GM12878 (cell line): ENCODE measurements around the gene ZAR1L. TPM values are rescaled to one million over a fixed set of nuclear protein-coding genes. Genes with fewer than 3 reads are reported as not detected.

Experiments
- ATAC-seq: fragments of 200-7000 bp; cut with Tn5 transposase; 3 replicates; pipeline ENCODE4 v1.9.1; 2020; ENCODE audit warnings: mild to moderate bottlenecking, moderate library complexity
- BruUV-seq: library from RNA; stranded (reverse); fragments of 400-500 nt; replicated peaks from 2 replicates; lab custom pipeline; 2021; lab: Mats Ljungman, UMichigan
- CTCF ChIA-PET: fragments of 300-600 bp; sonication (Branson Sonifier 250); formaldehyde crosslinking; extraction: SDS; loops from one replicate; lab custom pipeline; 2021; ENCODE audit warnings: inconsistent platforms; lab: Yijun Ruan, JAX
- POLR2A ChIA-PET: fragments of 350-600 bp; formaldehyde crosslinking; extraction: SDS; loops from one replicate; lab custom pipeline; 2021; ENCODE audit warnings: inconsistent platforms; lab: Charles Lee
- RAD21 ChIA-PET: fragments of 300-600 bp; sonication (Branson Sonifier 250); formaldehyde crosslinking; loops from one replicate; lab custom pipeline; 2023; ENCODE audit warnings: antibody characterized with exemption; ENCODE audit not compliant: unreplicated experiment; lab: Charles Lee
- SMC1A ChIA-PET: fragments of 300-600 bp; sonication (Branson Sonifier 250); formaldehyde crosslinking; loops from one replicate; lab custom pipeline; 2023; ENCODE audit not compliant: unreplicated experiment, uncharacterized antibody; lab: Charles Lee
- DNase-seq: peaks from one replicate; pipeline ENCODE4 v3.0.0-alpha.2; 2011; ENCODE audit warnings: low read depth, low spot score
- FAIRE-seq: peaks from 3 replicates; lab custom pipeline; 2011; peaks lifted over from hg19 to GRCh38; lab: Jason Lieb, UNC
- H2AFZ ChIP-seq: 2 replicates; pipeline ENCODE4 v1.6.0; 2011; ENCODE audit warnings: low read depth, low read length, control low read depth; ENCODE audit not compliant: control insufficient read depth
- H3K27ac ChIP-seq: 2 replicates; pipeline ENCODE4 v1.5.1; 2011; ENCODE audit warnings: control low read depth; ENCODE audit not compliant: control insufficient read depth, insufficient read depth
- H3K27me3 ChIP-seq, 2 experiments: replicated peaks in 1 of 2; 2 replicates each; pipeline versions ENCODE4 v1.6.0 to v1.6.1; 2011; ENCODE audit warnings: low read length in 1 of 2; ENCODE audit not compliant: control insufficient read depth in 2 of 2, insufficient read depth in 2 of 2
- H3K36me3 ChIP-seq, 2 experiments: 2 replicates each; pipeline ENCODE4 v1.5.1; 2011; ENCODE audit warnings: low read length in 1 of 2; ENCODE audit not compliant: control insufficient read depth in 2 of 2, insufficient read depth in 2 of 2
- H3K4me1 ChIP-seq: 2 replicates; pipeline ENCODE4 v1.6.1; 2011; ENCODE audit warnings: mild to moderate bottlenecking, low read length, moderate library complexity, mixed read lengths; ENCODE audit not compliant: control insufficient read depth, insufficient read depth
- H3K4me2 ChIP-seq: 2 replicates; pipeline ENCODE4 v1.6.0; 2011; ENCODE audit warnings: control low read depth; ENCODE audit not compliant: control insufficient read depth, insufficient read depth
- H3K4me3 ChIP-seq: fragments of 200-600 bp; sonication (generic); 2 replicates; pipeline ENCODE4 v1.5.1; 2016
- H3K79me2 ChIP-seq: 2 replicates; pipeline ENCODE4 v1.6.0; 2011; ENCODE audit warnings: low read length; ENCODE audit not compliant: control insufficient read depth, insufficient read depth
- H3K9ac ChIP-seq: 2 replicates; pipeline ENCODE4 v1.8.0; 2011; ENCODE audit warnings: low read length, control low read depth, mixed read lengths; ENCODE audit not compliant: control insufficient read depth, insufficient read depth
- H3K9me3 ChIP-seq: replicated peaks from 3 replicates; pipeline ENCODE4 v1.5.1; 2011; ENCODE audit warnings: mild to moderate bottlenecking, low read length; ENCODE audit not compliant: control insufficient read depth, insufficient read depth
- H4K20me1 ChIP-seq: 2 replicates; pipeline ENCODE4 v1.6.0; 2011; ENCODE audit not compliant: control insufficient read depth, insufficient read depth
- CBFB ChIP-seq: IDR thresholded peaks from 2 replicates; pipeline ENCODE4 v1.6.1; 2016; ENCODE audit warnings: antibody characterized with exemption, low read depth
- CHD1 ChIP-seq: IDR thresholded peaks from 2 replicates; pipeline ENCODE4 v1.6.1; 2012; ENCODE audit warnings: low read depth, low read length, improper control_type of control experiment
- EGR1 ChIP-seq, 2 experiments: IDR thresholded peaks; 1 replicate in 1 of 2; 2 replicates in 1 of 2; pipeline ENCODE4 v1.6.1; 2011 to 2012; ENCODE audit warnings: low read depth in 2 of 2, low read length in 2 of 2, borderline replicate concordance in 1 of 2, mild to moderate bottlenecking in 1 of 2, moderate library complexity in 1 of 2
- EP300 ChIP-seq, 2 experiments: fragments of 150-350 bp in 1 of 2; IDR thresholded peaks; 2 replicates each; pipeline ENCODE4 v1.6.1; 2011 to 2012; ENCODE audit warnings: low read depth in 2 of 2, low read length in 2 of 2, borderline replicate concordance in 1 of 2, improper control_type of control experiment in 1 of 2, inconsistent platforms in 1 of 2; ENCODE audit not compliant: control insufficient read depth in 1 of 2
- IKZF2 ChIP-seq, 2 experiments: fragments of 450-650 bp; IDR thresholded peaks; 2 replicates each; pipeline ENCODE4 v1.6.1; 2017; ENCODE audit warnings: mild to moderate bottlenecking in 2 of 2, moderate library complexity in 2 of 2
- IRF4 ChIP-seq: IDR thresholded peaks from 2 replicates; pipeline ENCODE4 v1.6.1; 2011; ENCODE audit warnings: low read depth, low read length
- MLLT1 ChIP-seq: fragments of 450-650 bp; IDR thresholded peaks from 2 replicates; pipeline ENCODE4 v1.6.1; 2016; ENCODE audit warnings: mild to moderate bottlenecking
- MTA2 ChIP-seq: fragments of 450-650 bp; IDR thresholded peaks from 2 replicates; pipeline ENCODE4 v1.6.1; 2016; ENCODE audit warnings: low read depth, mild to moderate bottlenecking, moderate library complexity
- PAX5 ChIP-seq: IDR thresholded peaks from 2 replicates; pipeline ENCODE4 v1.6.1; 2011; ENCODE audit warnings: low read depth, low read length, borderline replicate concordance
- PAX8 ChIP-seq: fragments of 450-650 bp; IDR thresholded peaks from 2 replicates; pipeline ENCODE4 v1.6.1; 2017; ENCODE audit warnings: mild to moderate bottlenecking, moderate library complexity
- PKNOX1 ChIP-seq: fragments of 450-650 bp; IDR thresholded peaks from 2 replicates; pipeline ENCODE4 v1.6.1; 2016; ENCODE audit warnings: mild to moderate bottlenecking
- RBBP5 ChIP-seq: fragments of 200-600 bp; sonication (generic); conservative IDR thresholded peaks from 2 replicates; pipeline ENCODE4 v1.6.1; 2016
- RELB ChIP-seq: fragments of 450-650 bp; IDR thresholded peaks from 2 replicates; pipeline ENCODE4 v1.6.1; 2017; ENCODE audit warnings: low read depth, mild to moderate bottlenecking, moderate library complexity
- SIN3A ChIP-seq: IDR thresholded peaks from 2 replicates; pipeline ENCODE4 v1.6.1; 2012; ENCODE audit warnings: low read depth, low read length, improper control_type of control experiment
- SMAD1 ChIP-seq: fragments of 450-650 bp; IDR thresholded peaks from 2 replicates; pipeline ENCODE4 v1.6.1; 2018; ENCODE audit warnings: mild to moderate bottlenecking, low read depth; ENCODE audit not compliant: partially characterized antibody
- ZBTB33 ChIP-seq: fragments of 450-650 bp; IDR thresholded peaks from 2 replicates; pipeline ENCODE4 v1.6.1; 2017; ENCODE audit warnings: mild to moderate bottlenecking
- ZNF217 ChIP-seq: fragments of 450-650 bp; IDR thresholded peaks from 2 replicates; pipeline ENCODE4 v1.6.1; 2017; ENCODE audit warnings: antibody characterized with exemption, mild to moderate bottlenecking
- ZZZ3 ChIP-seq: IDR thresholded peaks from 2 replicates; pipeline ENCODE4 v1.6.1; 2011; ENCODE audit warnings: low read depth; ENCODE audit not compliant: control insufficient read depth, insufficient read length
- WGBS: methylation state at CpG from one replicate; pipeline ENCODE4 v1.1.6; 2016; ENCODE audit warnings: low lambda C conversion rate; ENCODE audit not compliant: insufficient replicate concordance, insufficient coverage; ENCODE audit errors: missing lambda C conversion rate; 5-methylcytosine and 5-hydroxymethylcytosine counted together
- in situ Hi-C: fragments of 300-500 bp; cut with MboI; formaldehyde crosslinking; loops from 9 replicates; pipeline ENCODE4 v1.14.3; 2018; ENCODE audit warnings: mixed read lengths
- intact Hi-C: fragments of 100-400 bp; cut with micrococcal nuclease; formaldehyde crosslinking; loops from one replicate; pipeline ENCODE4 v1.14.2; 2022; ENCODE audit not compliant: unreplicated experiment
- polyA plus RNA-seq, 11 experiments: library from polyadenylated mRNA; depleted of rRNA in 4 of 11; unstranded in 6 of 11; stranded (reverse) in 5 of 11; fragments of >200 nt; fragmentation: Nextera tagmentation in 4 of 11; fragmentation: Illumina TruSeq in 1 of 11; extraction: Ambion mirVana in 4 of 11; extraction: Trizol in 1 of 11; gene quantifications; 1 replicate in 1 of 11; 2 replicates in 10 of 11; pipeline versions ENCODE4 v1.2.1 to v1.2.3, GENCODE V29; 2011 to 2016; ENCODE audit warnings: inconsistent platforms in 2 of 11, missing spikeins in 2 of 11, low read depth in 1 of 11
- total RNA-seq, 4 experiments: library from RNA; depleted of rRNA in 3 of 4; stranded (reverse); fragments of >200 nt in 3 of 4; fragmentation: Illumina TruSeq in 1 of 4; extraction: Trizol in 1 of 4; gene quantifications; 2 replicates each; pipeline versions ENCODE4 v1.2.1 to v1.2.3, GENCODE V29; 2013 to 2021

Gene ZAR1L
- total and polyA plus RNA-seq, 10 of the 15 experiments (the other 5 are each of a cell fraction or from before 2014, with no cell fraction given) = 0.05 to 0.34 (median 0.17) TPM; not detected in 6

- no peaks in the 10 kb centered on the region for H3K27me3 ChIP-seq
- in situ Hi-C loops (no loop called here), intact Hi-C loops (no loop called here)
- H3K9me3 ChIP-seq = no peaks in the 10 kb centered on the region
- BruUV-seq = no TSS peak
- 100% methylated on average over 1 of the region's 1 CpG for WGBS
- POLR2A ChIA-PET = interaction anchor here (0.7 kb wide), 1 partner anchor 10 kb away, joined by 3 read pairs; no protein-coding TSS in a partner anchor
- no peak overlapping the region for H3K9ac ChIP-seq
- H3K4me2 ChIP-seq = no peak overlapping the region
- SMC1A ChIA-PET = interaction anchor here (1.0 kb wide), 1 partner anchor 10 kb away, joined by 3 read pairs; no protein-coding TSS in a partner anchor
- no peaks in the 10 kb centered on the region for H3K4me1 ChIP-seq
- no peak for DNase-seq
- CTCF ChIA-PET = no interaction called here
- peaks cover 0 to 6% of the 10 kb centered on the region in 2 experiments; a peak in 1 of 4 replicates for H3K36me3 ChIP-seq
- peak; percentile 88 for FAIRE-seq
- H3K27ac ChIP-seq = no peak overlapping the region
- no peak overlapping the region for H3K4me3 ChIP-seq
- H2AFZ ChIP-seq = no peak overlapping the region
- H4K20me1 ChIP-seq = no peaks in the 10 kb centered on the region
- ATAC-seq = peak; percentile 91
- RAD21 ChIA-PET = no interaction called here
- no peaks in the 10 kb centered on the region for H3K79me2 ChIP-seq
- TF ChIP-seq PAX5 (no peak), PAX8 (no peak), SMAD1 (no peak), IRF4 (0 out of 2 replicates have a peak, but pooled peaks have one; percentile 58), EP300 (IDR thresholded peaks at IDR 0.05; ENCODE audit: borderline replicate concordance in 1 of 2, control insufficient read depth in 1 of 2, low read depth in 2 of 2, low read length in 2 of 2) (0 out of 4 replicates have a peak, but pooled peaks of 1 of the 2 experiments have one; percentile 10), MLLT1 (peak; percentile 55; the same call in 1 of the 2 replicates), IKZF2 (IDR thresholded peaks at IDR 0.05) (peak; percentile 71 to 73; a peak in 3 of 4 replicates), PKNOX1 (no peak), RELB (peak; percentile 19; the same call in 1 of the 2 replicates), MTA2 (peak; percentile 80), RBBP5 (no peak), ZZZ3 (no peak), CHD1 (no peak), EGR1 (IDR thresholded peaks at IDR 0.05; ENCODE audit: borderline replicate concordance in 1 of 2, low read depth in 2 of 2, low read length in 2 of 2) (no peak), CBFB (no peak), ZNF217 (0 out of 2 replicates have a peak, but pooled peaks have one; percentile 58), SIN3A (no peak), ZBTB33 (0 out of 2 replicates have a peak, but pooled peaks have one; percentile 41)
Observed at GRCh38 chr13:32354040-32354439, 38.9 kb upstream of the ZAR1L start.
